GM12873 (cell line): ENCODE results near the gene GPR78.

ENCODE experiments used
- CTCF ChIP-seq: IDR thresholded peaks from 2 replicates; pipeline ENCODE4 v1.5.1; 2012; ENCODE audit warnings: low read depth, mild to moderate bottlenecking, moderate library complexity, low read length, control low read depth; ENCODE audit not compliant: insufficient read depth; ENCODE audit errors: missing control alignments

GPR78 gene

GRCh38 chr4:8600266-8600665 is 20.1 kb downstream of the GPR78 start:
- no peak for TF ChIP-seq CTCF

- TF ChIP-seq CTCF = no peak
Measured at GRCh38 chr4:8600686-8601085, 20.5 kb downstream of the GPR78 start.

GRCh38 chr4:8601086-8601485 is 20.9 kb downstream of the GPR78 start:
- no peak for TF ChIP-seq CTCF

GRCh38 chr4:8601556-8601955 is 21.4 kb downstream of the GPR78 start:
- no peak for TF ChIP-seq CTCF

- no peak for TF ChIP-seq CTCF
Measured at GRCh38 chr4:8602686-8603430, 22.7 kb downstream of the GPR78 start.

- no peak for TF ChIP-seq CTCF
Measured at GRCh38 chr4:8603931-8604330, 23.7 kb downstream of the GPR78 start.

- no peak for TF ChIP-seq CTCF
Measured at GRCh38 chr4:8605289-8605688, 25.1 kb downstream of the GPR78 start.

GRCh38 chr4:8606476-8606875 is 26.3 kb downstream of the GPR78 start:
- no peak for TF ChIP-seq CTCF
